ENCODE results near the gene RTN4IP1.

DNA sequence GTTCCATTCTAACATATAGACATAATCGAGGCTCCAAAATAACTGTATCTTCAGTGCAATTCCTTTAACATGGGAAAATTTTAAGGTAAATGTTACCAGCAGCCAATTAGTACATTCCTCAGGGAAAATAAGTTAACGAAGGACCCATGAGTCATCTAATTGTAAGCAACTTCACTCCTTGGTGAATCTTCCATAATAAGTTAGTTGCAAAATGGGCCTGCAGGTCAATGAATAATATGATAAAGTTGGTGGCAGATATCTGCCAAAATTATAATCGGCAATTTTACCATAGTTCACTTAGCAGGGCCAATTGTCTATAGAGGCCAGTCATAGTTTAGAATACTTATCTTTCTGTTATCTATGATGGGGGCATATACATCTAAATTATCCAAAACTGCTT lies 42.4 kb upstream of the RTN4IP1 start:
- TF ChIP-seq EZH2phosphoT487 (IDR thresholded peaks at IDR 0.05; ENCODE audit: borderline replicate concordance, low read length) = no peak
- TF ChIP-seq, protein P1, sequence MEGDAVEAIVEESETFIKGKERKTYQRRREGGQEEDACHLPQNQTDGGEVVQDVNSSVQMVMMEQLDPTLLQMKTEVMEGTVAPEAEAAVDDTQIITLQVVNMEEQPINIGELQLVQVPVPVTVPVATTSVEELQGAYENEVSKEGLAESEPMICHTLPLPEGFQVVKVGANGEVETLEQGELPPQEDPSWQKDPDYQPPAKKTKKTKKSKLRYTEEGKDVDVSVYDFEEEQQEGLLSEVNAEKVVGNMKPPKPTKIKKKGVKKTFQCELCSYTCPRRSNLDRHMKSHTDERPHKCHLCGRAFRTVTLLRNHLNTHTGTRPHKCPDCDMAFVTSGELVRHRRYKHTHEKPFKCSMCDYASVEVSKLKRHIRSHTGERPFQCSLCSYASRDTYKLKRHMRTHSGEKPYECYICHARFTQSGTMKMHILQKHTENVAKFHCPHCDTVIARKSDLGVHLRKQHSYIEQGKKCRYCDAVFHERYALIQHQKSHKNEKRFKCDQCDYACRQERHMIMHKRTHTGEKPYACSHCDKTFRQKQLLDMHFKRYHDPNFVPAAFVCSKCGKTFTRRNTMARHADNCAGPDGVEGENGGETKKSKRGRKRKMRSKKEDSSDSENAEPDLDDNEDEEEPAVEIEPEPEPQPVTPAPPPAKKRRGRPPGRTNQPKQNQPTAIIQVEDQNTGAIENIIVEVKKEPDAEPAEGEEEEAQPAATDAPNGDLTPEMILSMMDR (conservative IDR thresholded peaks at IDR 0.05; ENCODE audit: low read depth, low read length) = no peak

Data from PC-3 (cell line).